Testis (tissue), 3 donors: ENCODE measurements around the gene PDE6G. TPM values are rescaled to one million over a fixed set of nuclear protein-coding genes. Genes with fewer than 3 reads are reported as not detected.

Experiments used
- DNase-seq: peaks from one replicate; pipeline ENCODE4 v3.0.0-alpha.2; 2019
- H3K27ac ChIP-seq, 2 donors: fragments of 200-600 bp; sonication (generic); one replicate each; pipeline ENCODE4 v1.5.1; 2019
- H3K27me3 ChIP-seq: fragments of 200-600 bp; sonication (generic); one replicate; pipeline ENCODE4 v1.5.1; 2019
- H3K36me3 ChIP-seq: fragments of 200-600 bp; sonication (generic); one replicate; pipeline ENCODE4 v1.5.1; 2017; ENCODE audit warnings: low read depth; ENCODE audit errors: missing control alignments
- H3K4me1 ChIP-seq: fragments of 200-600 bp; sonication (generic); one replicate; pipeline ENCODE4 v1.5.1; 2019
- H3K4me3 ChIP-seq, 2 donors: fragments of 200-600 bp; sonication (generic); one replicate each; pipeline ENCODE4 v1.5.1; 2017 to 2019
- H3K9me3 ChIP-seq: fragments of 200-600 bp; sonication (generic); one replicate; pipeline ENCODE4 v1.5.1; 2017
- POLR2A ChIP-seq: fragments of 450-650 bp; IDR thresholded peaks from one replicate; pipeline ENCODE4 v1.6.1; 2017; ENCODE audit warnings: antibody characterized with exemption, mild to moderate bottlenecking, moderate library complexity
- WGBS, 2 donors: methylation state at CpG; one replicate each; pipeline ENCODE4 v1.1.5; 2018; 5-methylcytosine and 5-hydroxymethylcytosine counted together
- intact Hi-C: fragments of 100-400 bp; cut with DNase I; formaldehyde crosslinking; loops from one replicate; pipeline ENCODE4 v1.15.1; 2023; ENCODE audit warnings: low total_unique reads
- polyA plus RNA-seq: library from polyadenylated mRNA; stranded (reverse); fragments of 350-450 nt; fragmentation: Illumina TruSeq; extraction: RNeasy Lipid Tissue Mini Kit (QIAGEN cat#74804); gene quantifications from one replicate; pipeline ENCODE4 v1.2.3, GENCODE V29; 2014; ENCODE audit warnings: low read depth, low replicate concordance; ENCODE audit not compliant: insufficient read depth
- total RNA-seq, 2 donors: library from RNA; depleted of rRNA; stranded (reverse); fragments of >200 nt; gene quantifications; one replicate each; pipeline ENCODE4 v1.2.3, GENCODE V29; 2016
- TF ChIP-seq, protein P1 (sequence below), 3 experiments: fragments of 450-650 bp in 2 of 3; fragments of 200-600 bp in 1 of 3; sonication (generic) in 1 of 3; IDR thresholded peaks; one replicate each; pipeline ENCODE4 v1.5.1; 2016 to 2019; ENCODE audit warnings: antibody characterized with exemption in 3 of 3, mild to moderate bottlenecking in 2 of 3, moderate library complexity in 1 of 3

PDE6G gene
- total and polyA plus RNA-seq, 3 donors from 2014 or later: 0.56 to 4.9 (median 1.0) TPM

DNA sequence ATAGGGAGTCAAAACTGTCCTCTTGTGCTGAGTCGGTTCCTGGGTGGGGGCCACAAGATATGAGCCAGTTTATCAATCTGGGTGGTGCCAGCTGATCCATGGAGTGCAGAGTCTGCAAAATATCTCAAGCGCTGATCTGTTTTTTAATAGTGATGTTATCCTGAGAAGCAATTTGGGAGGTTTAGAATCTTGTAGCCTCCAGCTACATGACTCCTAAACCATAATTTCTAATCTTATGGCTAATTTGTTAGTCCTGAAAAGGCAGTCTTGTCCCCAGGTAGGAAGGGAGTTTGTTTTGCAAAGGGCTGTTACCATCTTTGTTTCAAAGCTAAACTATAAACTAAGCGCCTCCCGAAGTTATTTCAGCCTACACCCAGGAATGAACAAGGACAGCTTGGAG, 17.7 kb downstream of the PDE6G start:
- 62 to 75% methylated on average over 4 of the region's 4 CpGs for WGBS, 2 donors
- H3K36me3 ChIP-seq: no peaks in the 10 kb centered on the region
- no peaks in the 10 kb centered on the region for H3K9me3 ChIP-seq
- H3K4me1 ChIP-seq: peaks cover 11% of the 10 kb centered on the region
- no peak overlapping the region for H3K4me3 ChIP-seq
- H3K27me3 ChIP-seq: no peaks in the 10 kb centered on the region
- intact Hi-C loops: no loop called here
- no peak for TF ChIP-seq POLR2A
- TF ChIP-seq, protein P1, sequence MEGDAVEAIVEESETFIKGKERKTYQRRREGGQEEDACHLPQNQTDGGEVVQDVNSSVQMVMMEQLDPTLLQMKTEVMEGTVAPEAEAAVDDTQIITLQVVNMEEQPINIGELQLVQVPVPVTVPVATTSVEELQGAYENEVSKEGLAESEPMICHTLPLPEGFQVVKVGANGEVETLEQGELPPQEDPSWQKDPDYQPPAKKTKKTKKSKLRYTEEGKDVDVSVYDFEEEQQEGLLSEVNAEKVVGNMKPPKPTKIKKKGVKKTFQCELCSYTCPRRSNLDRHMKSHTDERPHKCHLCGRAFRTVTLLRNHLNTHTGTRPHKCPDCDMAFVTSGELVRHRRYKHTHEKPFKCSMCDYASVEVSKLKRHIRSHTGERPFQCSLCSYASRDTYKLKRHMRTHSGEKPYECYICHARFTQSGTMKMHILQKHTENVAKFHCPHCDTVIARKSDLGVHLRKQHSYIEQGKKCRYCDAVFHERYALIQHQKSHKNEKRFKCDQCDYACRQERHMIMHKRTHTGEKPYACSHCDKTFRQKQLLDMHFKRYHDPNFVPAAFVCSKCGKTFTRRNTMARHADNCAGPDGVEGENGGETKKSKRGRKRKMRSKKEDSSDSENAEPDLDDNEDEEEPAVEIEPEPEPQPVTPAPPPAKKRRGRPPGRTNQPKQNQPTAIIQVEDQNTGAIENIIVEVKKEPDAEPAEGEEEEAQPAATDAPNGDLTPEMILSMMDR (IDR thresholded peaks at IDR 0.05): no peak
- DNase-seq: no peak
- H3K27ac ChIP-seq: no peak overlapping the region

DNA sequence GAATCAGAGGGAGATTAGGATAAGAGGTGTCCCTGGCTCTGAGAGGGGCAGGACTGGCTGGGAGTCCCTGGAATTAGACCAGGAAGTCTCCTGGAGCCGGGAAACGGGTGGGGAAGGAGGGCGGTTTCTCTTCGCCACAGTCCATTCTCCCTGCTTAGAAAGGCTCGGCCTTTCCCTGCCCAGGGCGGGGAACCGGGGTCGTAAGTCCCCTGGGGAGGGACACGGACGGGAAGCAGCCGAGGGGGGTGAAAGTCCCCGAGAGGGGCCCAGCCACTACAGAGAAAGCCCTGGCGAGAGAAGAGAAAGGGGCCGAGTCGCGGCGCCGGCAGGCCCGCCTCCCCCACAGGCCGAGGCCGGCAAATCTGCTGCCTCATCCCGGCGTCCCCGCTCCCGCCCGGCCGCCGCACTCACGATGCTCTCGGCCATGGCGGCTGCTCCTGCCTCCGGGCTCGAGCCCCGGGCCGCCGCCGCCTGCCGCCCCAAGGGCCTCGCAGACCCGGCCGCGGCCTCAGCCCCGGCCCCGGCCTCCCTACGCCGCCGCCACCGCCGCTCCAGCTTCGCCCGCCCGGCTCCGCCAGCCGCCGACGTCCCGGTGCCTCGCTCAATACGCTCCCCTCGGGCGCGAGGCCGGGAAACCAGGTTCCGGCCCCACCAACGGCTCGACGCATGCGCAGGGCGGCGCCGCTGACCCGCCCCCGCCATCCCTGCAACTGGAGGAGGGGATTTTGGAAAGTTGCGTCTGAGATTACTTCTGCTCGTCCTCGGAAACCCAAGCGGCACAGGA, 19.6 kb downstream of the PDE6G start, which contains the start of the genes NPLOC4 and TSPAN10:
NPLOC4 (minus strand) TSS at position 608 of the 784 bp plus-strand sequence; CDS start at position 426, 182 bp downstream.
TSPAN10 (plus strand) TSS at position 692 of the 784 bp plus-strand sequence. CDS start 5,217 bp downstream, outside the sequence.
- no peaks in the 10 kb centered on the region for H3K27me3 ChIP-seq
- no peaks in the 10 kb centered on the region for H3K36me3 ChIP-seq
- peak; percentile 82 for DNase-seq
- intact Hi-C loops: no loop called here
- H3K27ac ChIP-seq: peak within 1 kb of the TSS; percentile 81 to 92
- TF ChIP-seq POLR2A: no peak
- TF ChIP-seq, protein P1 (IDR thresholded peaks at IDR 0.05): peak in 1 of 3 experiments; percentile 7
- no peaks in the 10 kb centered on the region for H3K9me3 ChIP-seq
- H3K4me1 ChIP-seq: peaks cover 11% of the 10 kb centered on the region
- H3K4me3 ChIP-seq: peak within 1 kb of the TSS; percentile 93 to 94
- WGBS, 2 donors: 0% methylated on average over 11 to 73 of the region's 77 CpGs

DNA sequence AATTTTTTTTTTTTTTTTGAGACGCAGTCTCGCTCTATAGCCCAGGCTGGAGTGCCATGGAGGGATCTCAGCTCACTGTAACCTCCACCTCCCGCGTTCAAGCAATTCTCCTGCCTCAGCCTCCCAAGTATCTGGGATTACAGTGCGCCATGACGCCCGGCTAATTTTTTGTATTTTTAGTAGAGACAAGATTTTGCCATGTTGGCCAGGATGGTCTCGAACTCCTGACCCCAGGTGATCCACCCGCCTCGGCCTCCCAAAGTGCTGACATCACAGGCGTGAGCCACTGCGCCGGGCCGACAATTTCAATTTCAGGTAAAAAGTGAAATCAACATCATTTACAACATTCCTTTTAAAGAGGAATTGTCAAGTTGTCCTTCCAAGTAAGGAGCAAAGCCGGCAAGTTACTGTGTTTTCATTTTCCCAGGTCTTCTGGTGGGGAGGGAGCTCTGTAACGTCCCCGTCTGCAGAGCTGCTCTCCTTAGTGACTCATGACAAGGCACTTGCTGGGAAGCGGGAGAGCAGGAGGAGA, 20.3 kb downstream of the PDE6G start:
- Histone ChIP-seq H3K27me3 (no peaks in the 10 kb centered on the region), H3K4me3 (peak overlapping the region; percentile 93 to 94), H3K9me3 (no peaks in the 10 kb centered on the region), H3K27ac (peak overlapping the region; percentile 81 to 92), H3K4me1 (peaks cover 11% of the 10 kb centered on the region), H3K36me3 (no peaks in the 10 kb centered on the region)
- 27% methylated on average over 18 of the region's 18 CpGs for WGBS, 2 donors
- intact Hi-C loops: no loop called here
- TF ChIP-seq POLR2A: no peak
- TF ChIP-seq, protein P1 (IDR thresholded peaks at IDR 0.05): no peak
- no peak for DNase-seq

DNA sequence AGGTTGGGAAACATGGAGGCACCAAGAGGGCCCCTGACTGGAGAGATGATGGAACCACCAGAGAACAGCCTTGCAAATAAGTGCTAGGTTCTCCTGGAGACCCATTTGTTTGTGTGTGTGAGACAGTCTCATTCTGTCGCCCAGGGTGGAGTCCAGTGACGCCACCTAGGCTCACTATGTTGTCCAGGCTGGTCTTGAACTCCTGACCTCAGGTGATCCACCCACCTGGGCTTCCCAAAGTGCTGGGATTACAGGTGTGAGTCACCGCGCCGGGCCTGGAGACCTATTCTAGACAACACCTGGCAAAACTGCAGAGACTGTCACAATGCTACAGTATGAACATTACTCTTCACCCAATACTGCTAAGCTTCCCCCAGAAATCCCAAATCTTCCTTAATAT, 20.9 kb downstream of the PDE6G start:
- no peaks in the 10 kb centered on the region for H3K9me3 ChIP-seq
- H3K4me1 ChIP-seq: peaks cover 11% of the 10 kb centered on the region
- H3K4me3 ChIP-seq: no peak overlapping the region
- no peaks in the 10 kb centered on the region for H3K36me3 ChIP-seq
- TF ChIP-seq, protein P1 (IDR thresholded peaks at IDR 0.05): no peak
- TF ChIP-seq POLR2A: no peak
- intact Hi-C loops: no loop called here
- 62 to 90% methylated on average over 4 to 5 of the region's 5 CpGs for WGBS, 2 donors
- H3K27me3 ChIP-seq: no peaks in the 10 kb centered on the region
- H3K27ac ChIP-seq: peak overlapping the region in 1 of 2 donors; percentile 92
- DNase-seq: no peak
